Stimulated activated CD4-positive, alpha-beta T cell treated with anti-CD3 and anti-CD28 coated beads, Interleukin-2, amount 100 ng/mL, for 24 hours (primary cell): ENCODE results near the gene FOLR3.
"Not testable (repeated sequence)": the region's sequence is repeated elsewhere in the genome, so short reads cannot be mapped to it uniquely, and the experiment has no call there.

Experiments used
- DNase-seq, 2 donors: peaks; one replicate each; pipeline ENCODE4 v3.0.0-alpha.2; 2020

FOLR3 gene

DNA sequence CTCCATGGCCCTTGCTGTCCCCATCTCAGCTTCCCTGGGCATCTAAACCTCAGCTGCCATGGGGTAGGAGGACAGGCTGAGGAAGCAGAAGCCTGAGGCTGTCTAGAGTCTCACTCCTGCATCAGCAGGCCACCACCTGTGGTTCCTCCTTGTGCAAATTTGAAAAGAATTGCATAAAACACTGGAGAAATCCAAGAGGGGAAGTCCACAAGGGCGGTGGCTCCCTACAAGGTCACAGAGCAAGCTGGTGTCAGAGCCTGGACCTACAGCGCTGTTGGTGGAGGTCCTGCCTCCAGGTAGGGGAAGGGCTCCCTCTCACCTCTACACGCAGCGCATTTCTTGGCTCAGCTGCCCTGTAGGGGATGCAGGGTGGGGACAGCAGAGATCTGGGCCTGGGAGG is at the start of gene FOLR3:
TSS of gene FOLR3 (plus strand) at position 253 of the 400 bp plus-strand sequence. CDS start 228 bp downstream, outside the sequence.
- not testable (repeated sequence) for DNase-seq

DNA sequence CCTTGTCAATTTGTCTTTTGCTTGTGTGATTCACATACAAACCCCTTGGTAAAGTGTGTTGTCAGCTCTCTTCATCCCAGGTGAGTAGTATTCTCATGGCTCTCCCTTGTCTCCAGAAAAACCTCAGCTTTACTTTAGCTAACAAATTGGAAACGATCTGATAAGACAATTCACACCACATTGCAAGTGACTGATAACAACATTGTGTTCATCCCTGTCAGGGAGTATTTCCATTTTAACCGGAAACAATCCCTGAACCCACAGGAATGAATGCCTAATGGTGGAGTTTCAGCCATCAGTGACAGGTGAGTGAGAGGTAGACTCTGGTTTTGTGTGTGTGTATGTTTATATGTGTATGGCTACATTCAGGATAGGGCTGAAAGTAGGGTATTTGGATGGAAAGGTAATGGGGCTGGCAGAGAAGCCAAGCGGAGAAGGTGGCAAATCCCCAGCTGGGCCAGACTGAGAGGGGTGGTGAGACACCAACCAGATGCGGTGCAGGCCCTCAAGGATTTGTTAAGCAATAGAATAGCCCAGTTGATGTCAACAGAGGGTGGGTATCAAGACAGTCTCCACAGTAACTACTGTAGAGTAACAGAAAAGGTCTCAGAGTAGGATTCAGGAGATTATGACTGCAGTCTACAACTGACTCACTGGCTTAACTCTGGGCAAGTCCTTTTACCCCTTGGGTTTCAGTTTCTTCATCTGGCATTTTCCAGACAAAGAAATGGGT is 47.3 kb upstream of the FOLR3 start:
- DNase-seq = no peak

DNA sequence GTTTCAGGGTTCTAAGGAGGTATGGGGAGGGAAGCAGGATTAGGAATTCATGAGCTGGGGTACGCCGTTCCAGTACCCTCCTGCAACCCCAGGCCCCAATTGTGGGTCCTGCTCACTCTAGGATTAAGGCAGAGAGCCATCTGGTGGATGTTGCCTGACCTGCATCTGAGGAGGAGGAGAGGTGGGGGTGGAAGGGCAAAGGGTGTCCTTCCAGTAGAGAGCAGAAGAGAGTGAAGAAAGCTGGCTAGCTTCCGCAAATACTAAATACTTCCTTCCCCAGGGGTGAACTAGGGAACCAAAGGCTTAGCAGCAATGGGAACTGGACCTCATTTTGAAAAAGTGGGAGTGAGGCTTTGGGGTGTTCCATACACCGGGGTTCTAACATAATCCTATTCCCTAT is 44.2 kb upstream of the FOLR3 start:
- DNase-seq = peak; percentile 62 to 72

DNA sequence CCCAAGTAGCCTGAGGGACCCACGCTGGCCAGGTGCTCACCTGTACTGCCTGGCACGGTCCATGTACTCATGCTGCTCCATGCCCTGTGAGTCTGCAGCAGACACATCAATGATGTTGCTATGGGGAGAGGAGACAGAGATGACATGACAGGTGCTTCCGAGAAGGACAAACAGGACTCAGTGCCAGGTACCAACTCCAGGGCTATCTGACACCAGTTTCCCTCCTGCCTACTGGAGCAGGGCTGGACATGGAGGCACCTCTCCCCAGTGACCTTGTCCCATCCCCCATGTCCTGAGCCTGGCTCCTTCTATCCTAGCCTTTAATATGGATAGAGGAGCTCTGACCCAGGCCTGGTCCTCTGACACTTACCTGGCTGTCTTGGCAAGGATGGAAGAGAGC is 36.8 kb upstream of the FOLR3 start:
- no peak for DNase-seq

DNA sequence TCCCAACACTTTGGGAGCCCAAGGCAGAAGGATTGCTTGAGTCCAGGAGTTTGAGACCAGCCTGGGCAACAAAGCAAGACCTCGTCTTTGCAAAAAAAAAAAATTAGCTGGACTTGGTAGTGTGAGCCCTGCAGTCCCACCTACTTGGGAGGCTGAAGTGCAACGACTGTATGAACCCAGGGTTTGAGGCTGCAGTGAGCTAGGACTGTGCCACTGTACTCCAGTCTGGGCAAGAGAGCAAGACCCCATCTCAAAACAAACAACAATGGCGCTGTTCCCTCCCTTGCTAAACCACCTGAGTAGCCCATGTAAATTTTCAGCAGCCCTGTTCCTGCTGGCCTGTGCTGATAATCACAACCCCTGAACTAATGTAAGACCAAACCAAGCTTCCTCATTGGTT is 35.5 kb upstream of the FOLR3 start:
- DNase-seq = no peak

DNA sequence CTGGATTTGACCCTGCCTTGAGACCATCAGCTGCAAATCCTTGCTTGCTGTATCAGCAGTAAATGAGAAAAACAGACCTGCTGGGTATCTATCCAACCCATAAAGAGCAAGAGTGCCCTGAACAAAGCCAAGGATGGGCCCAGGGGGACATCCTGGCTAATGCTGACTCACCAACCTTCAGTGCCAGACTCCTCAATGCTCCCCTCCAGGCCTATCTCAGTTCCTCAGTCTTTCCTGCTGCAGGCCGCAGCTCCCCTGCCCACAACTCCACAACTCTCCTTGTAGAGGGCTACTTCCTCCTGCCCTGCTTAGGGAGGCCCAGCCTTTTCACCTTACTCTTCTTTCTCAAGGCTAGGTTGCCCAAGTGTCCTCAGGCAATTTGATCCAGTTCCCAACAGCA is 35.1 kb upstream of the FOLR3 start:
- no peak for DNase-seq

DNA sequence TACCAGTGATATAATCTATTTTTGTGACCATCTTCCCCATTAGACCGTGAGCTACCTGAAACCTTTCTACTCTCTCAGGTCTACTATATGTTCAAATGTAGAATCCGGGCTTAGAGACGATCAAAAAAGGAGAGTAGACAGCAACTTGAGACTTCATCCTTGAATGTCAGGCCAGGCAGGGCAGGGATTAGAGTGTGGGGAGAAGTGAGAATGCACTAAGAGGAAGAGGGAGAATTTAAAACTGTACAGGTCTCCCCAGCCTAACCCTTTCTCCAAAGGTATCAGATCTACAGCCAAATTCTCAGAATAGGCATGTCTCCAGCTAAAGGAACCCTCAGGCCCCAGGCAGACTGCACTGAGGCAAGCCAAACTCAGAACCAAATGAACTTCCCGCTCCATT is 33.4 kb upstream of the FOLR3 start:
- DNase-seq = no peak

DNA sequence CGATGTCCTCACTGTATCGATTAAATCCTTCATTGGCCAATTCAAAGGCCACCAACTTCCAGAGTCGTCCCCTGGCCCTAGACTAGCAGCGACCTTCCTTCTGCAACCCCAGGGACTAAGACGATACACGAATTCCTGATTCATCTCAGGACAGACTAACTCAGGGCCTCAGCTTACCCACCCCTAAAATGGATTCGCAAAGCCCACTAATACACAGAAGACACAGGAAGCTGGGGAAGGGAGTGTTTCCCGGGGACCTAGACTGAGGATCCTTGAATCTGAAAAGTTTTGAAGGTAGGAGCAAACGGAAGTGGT is 32.9 kb upstream of the FOLR3 start:
- DNase-seq = no peak

DNA sequence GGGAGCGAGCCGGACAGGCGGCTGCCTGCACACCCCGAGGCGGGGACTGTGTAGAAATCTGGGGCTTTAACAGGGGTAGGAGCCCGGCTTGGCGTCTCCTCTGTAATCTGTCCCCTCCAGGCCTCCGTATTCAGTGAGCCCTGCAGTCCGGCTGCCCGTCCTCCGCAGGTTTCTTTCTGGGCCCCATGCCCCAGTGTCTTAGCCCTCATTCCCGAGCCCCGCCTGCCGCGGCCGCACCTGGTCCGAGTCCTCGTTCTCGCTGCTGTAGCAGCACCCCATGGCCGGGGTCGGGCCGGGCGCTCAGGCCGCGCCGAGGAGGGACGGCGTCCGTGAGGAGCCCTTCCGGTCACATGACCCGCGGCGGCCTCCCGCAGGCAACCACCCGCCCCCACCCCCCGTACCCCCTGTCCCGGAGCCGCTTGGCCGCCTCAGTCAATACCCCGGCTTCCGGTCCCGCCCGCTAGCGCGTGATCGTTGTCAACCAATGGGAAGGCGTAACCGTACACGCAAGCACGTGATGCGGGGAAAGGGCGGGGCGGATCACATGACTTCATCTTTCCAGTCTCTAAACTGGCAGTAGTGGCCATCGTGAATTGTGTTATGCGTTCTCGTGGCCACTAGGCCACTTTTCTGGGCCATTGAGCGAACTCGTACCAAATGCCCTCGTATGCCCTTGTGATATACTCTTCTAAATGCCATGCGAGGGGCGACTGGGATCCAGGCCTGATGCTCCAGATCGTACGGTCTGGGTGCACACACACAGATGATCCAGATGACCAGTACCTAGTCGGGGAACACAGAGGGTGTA is 32.4 kb upstream of the FOLR3 start, which contains the start of gene LAMTOR1:
TSS of gene LAMTOR1 (minus strand) at position 352 of the 808 bp plus-strand sequence. CDS start at position 279, 73 bp downstream.
- peak; percentile 98 to 99 for DNase-seq

DNA sequence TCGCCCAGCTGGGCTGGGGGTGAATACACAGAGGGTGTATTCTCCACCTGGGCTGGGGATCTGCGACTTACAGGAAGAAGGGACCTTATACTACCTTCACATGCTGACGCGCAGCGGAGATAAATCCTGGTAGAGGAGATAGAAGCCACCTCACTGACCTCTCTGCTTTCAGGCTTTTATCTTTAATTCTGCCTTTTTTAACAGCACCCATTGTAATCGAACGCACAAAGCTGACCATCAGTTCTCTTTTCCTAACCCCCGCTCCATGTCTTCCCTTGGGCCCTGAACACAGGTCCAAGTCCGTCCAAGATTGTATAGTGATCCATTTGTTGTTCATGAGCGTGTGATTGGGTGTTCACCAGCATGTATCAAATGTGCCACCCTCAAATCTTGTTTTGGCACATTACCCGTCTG is 31.8 kb upstream of the FOLR3 start:
- DNase-seq = no peak

DNA sequence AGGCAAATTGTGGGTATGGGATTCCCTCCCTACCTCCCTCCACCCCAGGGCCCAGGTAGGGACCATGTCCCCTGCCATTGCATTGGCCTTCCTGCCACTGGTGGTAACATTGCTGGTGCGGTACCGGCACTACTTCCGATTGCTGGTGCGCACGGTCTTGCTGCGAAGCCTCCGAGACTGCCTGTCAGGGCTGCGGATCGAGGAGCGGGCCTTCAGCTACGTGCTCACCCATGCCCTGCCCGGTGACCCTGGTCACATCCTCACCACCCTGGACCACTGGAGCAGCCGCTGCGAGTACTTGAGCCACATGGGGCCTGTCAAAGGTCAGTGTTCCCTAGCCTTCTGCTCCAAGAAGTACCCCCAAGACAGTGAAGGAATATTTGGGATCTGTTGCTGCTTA is 29.6 kb upstream of the FOLR3 start, which contains the start of gene TOMT:
TSS of gene TOMT (plus strand) at position 37 of the 400 bp plus-strand sequence. CDS start at position 65, 28 bp downstream.
- no peak for DNase-seq

DNA sequence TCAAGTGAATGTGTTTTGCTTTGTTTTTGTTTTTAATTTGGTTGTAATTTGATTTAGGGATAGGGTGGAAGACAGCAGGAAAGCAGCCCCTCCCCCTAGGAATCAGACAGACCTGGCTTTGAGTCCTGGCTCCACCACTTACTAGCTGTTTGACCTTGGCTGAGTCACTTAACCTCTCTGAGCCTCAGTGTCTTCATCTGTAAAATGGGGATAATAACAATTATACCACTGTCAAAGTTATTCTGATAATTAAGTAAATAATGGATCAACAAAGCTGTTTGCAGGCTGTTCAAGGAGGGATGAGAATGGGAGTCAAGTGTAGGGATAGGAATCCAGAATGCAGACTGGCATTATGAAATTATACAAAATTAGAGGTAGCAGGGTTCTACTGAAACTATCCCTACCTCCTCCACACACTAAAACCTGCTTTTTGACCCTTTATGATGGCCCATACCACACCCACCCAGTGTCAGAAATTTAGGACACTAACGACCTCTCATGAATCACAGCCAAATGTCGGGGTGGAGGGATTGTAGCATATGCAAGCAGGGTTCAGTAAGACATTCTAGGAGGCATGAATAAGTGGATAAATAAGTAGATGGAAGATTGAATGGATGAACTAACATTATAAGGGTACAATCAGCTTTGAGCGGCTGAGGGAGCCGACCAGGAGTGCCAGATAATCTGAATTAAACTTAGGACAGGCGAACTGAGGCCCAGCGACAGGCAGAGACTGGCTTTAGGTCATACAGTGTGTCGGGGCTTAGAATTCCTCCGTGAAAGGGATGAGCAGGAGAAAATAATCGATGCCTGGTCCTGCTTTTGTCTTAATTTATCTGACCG is 24.0 kb upstream of the FOLR3 start:
- no peak for DNase-seq

DNA sequence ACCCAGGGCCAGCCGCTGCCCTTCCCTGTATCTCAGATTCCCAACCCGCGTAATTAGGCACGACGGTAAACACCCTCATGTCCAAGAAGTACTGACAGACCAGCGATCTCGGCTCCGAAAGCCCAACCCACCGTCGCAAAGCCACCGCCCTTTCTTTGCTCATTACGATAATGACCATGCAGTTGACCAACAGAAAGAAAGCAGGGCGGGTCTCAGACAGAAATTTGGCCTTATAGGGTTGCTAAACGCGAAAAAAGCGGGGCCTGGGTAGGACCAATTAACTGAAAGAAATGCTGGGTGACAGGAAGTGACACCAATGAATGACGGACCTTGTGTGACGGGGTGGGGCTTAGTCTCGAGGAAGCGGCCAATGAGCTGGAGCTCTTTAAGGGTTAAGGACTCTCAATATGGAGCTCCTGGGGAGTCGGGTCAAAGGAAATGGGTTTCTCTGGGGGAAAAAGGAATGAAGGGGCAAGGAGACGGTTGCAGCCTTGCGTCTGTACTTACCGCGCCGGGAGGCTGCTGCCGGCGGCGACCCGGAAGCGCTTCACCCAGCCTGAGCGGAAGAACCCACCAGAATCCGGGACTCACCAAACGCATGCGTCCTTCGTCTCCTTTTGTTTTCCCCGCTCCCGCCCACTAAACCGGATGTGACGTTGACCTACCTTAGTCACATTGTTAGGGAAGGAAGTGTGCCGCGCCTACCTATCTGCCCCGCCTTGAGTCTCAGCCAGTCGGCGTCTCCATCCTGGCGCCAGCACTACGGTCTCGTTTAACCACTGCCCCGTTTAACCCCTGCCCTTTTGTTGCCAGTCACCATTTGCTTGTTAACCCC is 23.2 kb upstream of the FOLR3 start, which contains the start of gene ANAPC15:
TSS of gene ANAPC15 (minus strand) at position 553 of the 835 bp plus-strand sequence. CDS start 1,419 bp downstream, outside the sequence.
- DNase-seq = peak; percentile 98 to 99

DNA sequence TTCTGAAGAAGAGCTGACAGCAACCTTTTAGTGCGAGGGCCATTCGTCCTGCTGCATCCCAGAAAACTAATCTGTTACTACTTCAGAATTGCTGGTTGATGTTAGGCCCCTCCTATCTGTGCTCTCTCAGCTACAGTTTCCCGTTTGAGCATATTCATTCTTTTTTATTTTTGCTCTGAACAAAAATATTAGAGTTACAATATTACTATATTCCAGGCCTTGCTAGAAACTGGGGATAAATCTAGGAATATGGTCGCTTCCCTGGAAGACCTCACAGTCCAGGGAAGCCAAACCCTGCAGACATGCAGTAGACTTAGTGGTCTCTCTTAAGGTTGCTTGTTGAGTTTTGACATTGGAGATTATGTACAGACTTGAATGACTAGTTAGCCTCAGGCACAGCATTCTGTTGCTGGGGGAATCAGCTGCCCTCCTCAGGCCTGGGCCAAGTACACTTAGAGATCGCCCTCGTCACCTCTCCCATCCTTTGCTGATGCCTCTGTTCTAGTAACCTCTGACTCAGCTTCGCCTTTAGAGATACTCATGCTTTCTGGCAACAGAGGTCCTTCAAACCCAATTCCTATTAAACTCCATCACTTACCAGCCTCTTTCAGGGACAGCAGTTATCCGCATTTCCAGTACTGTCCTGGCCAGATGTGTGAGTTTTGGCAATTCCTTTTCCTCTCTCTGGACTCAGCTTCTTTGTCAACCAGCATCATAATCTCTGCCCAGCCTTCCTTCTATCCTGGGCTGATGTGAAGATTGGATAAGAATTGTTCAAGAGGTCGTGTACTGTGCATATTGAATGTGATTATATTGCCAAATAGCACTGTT is 22.3 kb upstream of the FOLR3 start:
- no peak for DNase-seq

DNA sequence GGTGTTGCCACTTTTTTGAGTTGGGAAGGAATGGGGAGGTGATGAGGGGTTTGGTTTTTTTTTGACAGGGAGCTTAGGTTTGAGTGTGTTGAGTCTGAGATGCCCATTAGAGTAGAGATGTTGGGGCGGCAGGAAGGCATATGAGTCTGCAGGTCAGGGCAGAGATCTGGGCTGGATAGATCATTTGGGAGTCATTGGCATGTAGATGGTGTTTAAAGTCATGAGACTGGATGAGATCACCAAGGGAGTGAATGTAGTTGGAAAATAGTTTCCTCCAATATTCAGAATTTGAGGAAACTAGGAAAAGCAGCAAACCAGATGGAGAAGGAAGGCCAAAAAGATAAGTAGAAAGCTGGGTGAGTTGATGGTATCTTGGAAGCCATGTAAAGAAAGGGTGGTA is 21.0 kb upstream of the FOLR3 start:
- no peak for DNase-seq

DNA sequence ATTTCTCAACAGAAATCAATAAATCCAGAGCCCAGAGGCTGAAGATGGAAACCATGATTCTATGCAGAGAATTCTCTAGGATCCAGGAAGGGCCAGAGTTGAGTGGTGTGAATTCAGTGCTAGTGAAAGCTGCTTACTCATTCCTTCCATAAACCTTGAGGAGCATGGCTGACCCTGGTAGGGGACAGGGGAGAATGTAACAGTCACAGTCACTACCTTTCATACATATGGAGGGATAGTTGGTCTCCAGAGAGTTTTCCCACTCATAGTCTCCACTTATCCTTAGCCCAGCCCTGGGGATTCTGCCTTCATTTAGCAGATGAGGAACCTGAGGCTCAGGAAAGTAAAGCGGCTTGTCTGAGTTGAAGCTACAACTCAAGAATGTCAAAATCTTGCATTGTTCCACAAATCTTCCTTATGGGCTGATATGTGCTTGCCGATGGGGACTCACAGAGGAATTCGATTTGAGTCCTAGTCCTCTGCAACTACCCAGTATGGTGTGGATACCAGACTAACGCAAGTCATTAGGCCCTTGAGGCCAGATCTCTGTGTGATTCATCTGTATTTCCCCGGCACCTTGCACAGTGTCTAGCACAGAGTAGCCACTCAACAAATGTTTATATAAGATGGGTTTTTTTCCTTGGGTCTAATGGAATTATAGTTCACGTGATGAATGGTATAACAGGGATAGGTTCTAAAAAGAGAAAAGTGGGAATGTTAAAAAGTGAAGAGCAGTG is 19.3 kb upstream of the FOLR3 start:
- no peak for DNase-seq

DNA sequence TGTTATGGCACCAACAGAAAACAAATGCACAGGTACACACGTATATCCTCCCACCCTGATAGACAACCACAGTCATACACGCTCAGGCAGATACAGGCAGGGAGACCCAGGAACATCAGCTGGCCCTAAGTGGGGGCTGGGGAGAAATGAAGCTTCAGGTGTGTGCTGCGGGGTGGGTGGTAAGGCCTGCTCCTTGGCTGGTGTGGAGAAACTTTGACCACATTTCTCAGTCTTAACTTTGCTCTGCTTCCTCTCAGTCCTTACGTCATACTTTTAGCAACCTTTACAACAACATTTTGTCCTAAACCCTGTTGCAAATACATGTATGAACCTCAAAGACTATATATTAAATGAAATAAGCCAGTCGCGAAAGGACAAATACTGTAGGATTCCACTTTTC is 16.3 kb upstream of the FOLR3 start:
- no peak for DNase-seq

DNA sequence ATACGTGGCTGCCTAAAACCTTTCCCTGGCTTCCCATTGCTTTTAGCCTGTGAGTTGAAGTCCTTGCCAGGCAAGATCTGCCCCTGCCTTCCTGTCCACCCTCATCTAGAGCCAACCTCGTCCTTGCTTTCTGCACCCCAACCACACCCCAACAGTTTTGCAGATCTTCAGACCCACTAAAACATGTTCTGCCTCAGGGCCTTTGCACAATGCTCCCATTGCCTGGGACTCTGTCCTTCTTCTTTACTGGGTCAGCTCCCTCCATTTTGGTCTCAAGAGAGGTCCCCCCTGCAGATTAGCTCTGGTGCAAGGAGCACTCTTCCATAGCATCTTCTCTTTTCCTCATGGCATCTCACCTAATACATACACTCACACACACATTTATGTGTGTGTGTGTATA is 14.6 kb upstream of the FOLR3 start:
- no peak for DNase-seq

DNA sequence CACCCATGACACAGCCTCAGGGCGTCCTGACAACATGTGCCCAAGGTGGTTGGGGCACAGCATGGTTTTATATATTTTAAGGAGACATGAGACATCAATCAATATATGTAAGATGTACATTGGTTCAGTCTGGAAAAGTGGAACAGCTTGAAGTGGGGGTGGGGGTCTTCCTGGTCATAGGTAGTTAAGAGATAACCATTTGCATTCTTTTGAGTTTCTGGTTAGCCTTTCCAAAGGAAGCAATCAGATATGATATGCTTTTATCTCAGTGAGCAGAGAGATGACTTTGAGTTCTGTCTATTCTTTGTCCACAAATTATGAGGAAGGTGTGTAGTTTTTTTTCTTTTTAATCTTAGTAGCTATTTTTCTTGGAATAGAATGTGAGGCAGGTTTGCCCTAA is 12.9 kb upstream of the FOLR3 start:
- no peak for DNase-seq

DNA sequence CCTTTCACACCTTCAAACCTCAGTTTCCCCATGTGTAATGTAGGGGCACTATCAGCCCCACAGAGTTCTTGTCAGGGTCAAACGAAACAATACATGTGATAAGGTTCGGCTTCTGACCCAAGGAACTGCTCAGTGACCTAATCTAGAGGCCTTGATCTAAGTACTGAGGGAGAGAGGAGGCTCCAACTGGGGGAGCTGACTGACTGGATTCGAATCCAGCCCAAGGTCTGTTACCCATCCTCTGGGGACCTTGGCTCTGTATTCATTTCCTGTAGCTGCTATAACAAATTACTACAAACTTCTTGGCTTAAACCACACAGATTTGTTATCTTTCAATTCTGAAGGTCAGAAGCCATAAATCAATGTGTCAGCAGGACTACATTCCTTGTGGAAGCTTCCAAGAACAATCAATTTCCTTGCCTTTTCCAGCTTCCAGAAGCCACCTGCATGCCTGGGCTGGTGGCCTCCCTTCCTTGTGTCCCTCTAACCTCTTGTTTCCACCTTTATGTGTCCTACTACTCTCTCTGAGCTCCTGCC is 12.3 kb upstream of the FOLR3 start:
- DNase-seq = no peak
